ENCODE results near the gene NLRP11.
"Not testable (repeated sequence)": the region's sequence is repeated elsewhere in the genome, so short reads cannot be mapped to it uniquely, and the experiment has no call there.

Gene NLRP11

DNA sequence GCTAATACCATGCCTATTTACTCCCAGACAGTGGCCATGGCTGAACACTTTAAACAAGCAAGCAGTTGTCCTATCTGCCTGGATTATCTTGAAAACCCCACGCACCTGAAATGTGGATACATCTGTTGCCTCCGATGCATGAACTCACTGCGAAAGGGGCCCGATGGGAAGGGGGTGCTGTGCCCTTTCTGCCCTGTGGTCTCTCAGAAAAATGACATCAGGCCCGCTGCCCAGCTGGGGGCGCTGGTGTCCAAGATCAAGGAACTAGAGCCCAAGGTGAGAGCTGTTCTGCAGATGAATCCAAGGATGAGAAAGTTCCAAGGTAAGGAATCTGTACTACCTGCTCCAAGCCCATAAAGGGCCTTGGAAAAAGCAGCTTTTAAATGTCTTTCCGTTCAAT, 54.3 kb downstream of the NLRP11 start:
- no peak for DNase-seq

DNA sequence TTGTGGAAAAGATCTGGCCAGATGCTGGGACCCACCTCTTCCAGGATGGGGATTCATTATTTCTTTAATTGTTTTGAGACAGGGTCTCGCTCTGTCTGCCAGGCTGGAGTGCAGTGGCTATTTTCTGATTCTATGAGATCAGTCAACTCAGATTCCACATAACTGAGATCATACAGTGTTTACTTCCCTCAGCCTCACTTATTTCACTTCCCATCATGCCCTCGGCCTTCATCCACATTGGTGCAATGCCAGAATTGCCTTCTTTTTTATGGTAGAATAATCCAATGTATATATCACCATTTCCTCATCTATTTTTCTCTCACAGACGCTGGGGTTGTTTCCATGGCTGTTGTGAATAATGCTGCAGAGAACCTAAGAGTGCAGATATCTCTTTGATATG, 62.2 kb downstream of the NLRP11 start:
- DNase-seq = not testable (repeated sequence)

DNA sequence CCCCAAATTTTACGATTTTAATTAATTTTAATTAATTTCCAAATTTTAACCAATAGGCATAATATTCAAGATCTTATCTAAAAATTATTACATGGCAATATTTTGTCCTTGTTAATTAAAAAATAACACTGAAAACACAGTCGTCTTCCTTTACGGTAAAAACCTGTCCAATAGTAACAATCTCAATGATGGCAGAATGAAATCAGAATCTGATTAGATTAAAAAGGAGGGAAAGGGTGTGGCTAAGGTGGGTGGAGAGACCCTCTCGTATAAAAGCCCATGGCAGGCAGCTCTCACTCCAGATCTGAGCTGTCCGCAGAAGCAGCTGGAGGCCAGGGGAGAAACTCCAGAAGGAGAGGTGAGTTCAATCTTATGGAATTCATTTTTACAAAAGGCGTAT, 63.0 kb downstream of the NLRP11 start, which contains the start of gene RFPL4AL1:
TSS of gene RFPL4AL1 (plus strand) at position 301 of the 400 bp plus-strand sequence. CDS start 2,687 bp downstream, outside the sequence.
- DNase-seq = not testable (repeated sequence)

DNA sequence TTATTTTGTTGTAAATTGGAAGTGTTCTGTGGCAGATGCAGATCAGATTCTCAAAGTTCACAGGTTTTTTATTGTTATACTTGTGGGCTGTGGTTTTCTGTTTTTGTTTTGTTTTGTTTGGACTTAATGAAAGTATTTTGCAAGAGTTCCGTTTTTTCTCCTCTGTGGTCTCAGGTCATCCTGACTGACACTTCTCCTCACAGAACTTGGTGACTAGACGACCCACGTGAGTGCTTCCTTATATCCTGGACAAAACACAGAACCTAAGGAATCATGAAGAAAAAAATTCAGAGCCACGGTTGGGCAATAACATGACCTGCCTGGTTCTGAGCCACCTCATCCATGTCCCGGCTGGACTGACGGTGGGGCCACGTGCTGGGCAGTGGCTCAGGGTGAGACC, 65.3 kb downstream of the NLRP11 start:
- no peak for DNase-seq

DNA sequence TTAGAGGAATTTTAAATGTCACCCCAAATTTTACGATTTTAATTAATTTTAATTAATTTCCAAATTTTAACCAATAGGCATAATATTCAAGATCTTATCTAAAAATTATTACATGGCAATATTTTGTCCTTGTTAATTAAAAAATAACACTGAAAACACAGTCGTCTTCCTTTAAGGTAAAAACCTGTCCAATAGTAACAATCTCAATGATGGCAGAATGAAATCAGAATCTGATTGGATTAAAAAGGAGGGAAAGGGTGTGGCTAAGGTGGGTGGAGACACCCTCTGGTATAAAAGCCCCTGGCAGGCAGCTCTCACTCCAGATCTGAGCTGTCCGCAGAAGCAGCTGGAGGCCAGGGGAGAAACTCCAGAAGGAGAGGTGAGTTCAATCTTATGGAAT, 73.0 kb downstream of the NLRP11 start, which contains the start of gene RFPL4A:
TSS of gene RFPL4A (plus strand) at position 301 of the 400 bp plus-strand sequence. CDS start 2,704 bp downstream, outside the sequence.
- DNase-seq = not testable (repeated sequence)

DNA sequence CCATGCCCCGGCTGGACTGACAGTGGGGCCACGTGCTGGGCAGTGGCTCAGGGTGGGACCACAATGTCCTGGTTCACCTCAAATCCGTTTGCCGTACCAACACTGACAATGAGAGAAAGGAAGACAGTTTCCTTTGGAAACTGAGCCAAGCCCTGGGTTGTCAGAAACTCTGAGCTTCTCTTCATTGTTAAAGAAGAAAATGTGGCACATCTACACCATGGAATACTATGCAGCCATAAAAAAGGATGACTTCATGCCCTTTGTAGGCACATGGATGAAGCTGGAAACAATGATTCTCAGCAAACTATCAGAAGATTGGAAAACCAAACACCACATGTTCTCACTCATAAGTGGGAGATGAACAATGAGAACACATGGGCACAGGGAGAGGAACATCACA, 75.0 kb downstream of the NLRP11 start:
- not testable (repeated sequence) for DNase-seq

DNA sequence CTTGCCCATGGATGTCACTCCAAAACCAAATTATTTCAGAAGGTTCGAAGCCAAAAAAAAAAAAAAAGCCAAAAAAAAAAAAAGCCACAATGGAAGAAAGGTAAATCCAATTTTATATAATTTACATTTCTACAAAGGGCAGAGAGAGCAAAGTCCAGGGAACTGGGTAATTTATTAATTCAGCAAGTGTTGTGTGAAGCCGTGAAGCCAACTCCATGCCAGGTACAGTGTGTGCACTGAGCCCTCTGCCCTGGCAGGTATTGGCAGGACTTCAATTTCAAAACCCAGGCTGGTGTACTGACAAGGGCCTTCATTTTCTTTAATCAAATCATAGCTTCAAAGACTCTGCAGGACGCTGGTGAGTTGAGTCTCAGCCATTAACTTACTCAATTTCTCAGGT, 78.4 kb downstream of the NLRP11 start:
- DNase-seq = no peak

DNA sequence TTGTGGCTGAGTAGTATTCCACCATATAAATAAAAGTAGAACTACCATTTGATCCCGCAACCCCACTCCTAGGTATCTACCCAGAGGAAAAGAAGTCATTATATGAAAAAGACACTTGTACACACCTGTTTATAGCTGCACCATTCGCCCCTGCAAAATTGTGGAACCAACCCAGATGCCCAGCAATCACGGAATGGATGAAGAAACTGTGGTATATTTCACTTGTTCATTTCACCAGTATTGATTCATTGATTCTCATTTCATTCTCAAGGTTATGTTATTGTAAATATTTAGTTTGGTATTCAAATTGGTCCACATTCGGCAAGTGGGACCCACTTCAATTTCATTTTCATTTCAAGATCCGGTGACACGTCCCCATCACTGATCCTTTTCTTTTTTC, 81.1 kb downstream of the NLRP11 start:
- DNase-seq = no peak

DNA sequence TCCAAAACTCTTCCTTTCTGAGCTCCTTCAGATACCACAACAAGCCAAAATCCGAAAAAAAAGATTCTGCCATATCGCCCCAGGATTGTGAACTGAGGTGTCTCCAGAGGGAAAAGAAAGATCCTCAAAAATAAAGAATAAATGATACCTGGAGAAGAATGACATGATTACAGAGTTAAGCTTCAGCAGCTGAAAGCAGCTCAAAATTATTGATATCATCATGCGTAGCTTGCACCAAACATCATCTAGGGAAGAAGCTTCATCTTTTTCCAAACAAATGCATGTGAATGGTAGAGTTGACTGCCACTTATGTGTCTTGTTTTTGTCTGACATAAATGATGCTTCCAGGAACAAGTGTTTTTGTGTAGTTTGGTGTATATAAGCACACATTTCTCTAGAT, 93.5 kb downstream of the NLRP11 start, which contains the start of gene NLRP9:
TSS of gene NLRP9 (minus strand) at position 101 of the 400 bp plus-strand sequence. CDS start at position 73, 28 bp downstream.
- DNase-seq = no peak
